ENCODE data around the gene KLHDC7B. TPM values are rescaled to one million over a fixed set of nuclear protein-coding genes. Genes with fewer than 3 reads are reported as not detected.

KLHDC7B gene
- total RNA-seq, 1 donor from 2014 or later, result 0.32 TPM

- H3K9me3 ChIP-seq (ENCODE audit: insufficient read depth, low read depth, low read length), result no peaks in the 10 kb centered on the region
- H3K27me3 Mint-ChIP-seq (ENCODE audit: low read depth, unreplicated experiment), result peaks cover 28% of the 10 kb centered on the region
- no peaks in the 10 kb centered on the region for H3K4me1 ChIP-seq (ENCODE audit: insufficient read depth, low read length)
- FAIRE-seq (no peak), DNase-seq (ENCODE audit: low read depth) (no peak)
- H2AFZ ChIP-seq (ENCODE audit: low read depth, low read length), result no peak overlapping the region
- no peaks in the 10 kb centered on the region for H4K20me1 ChIP-seq (ENCODE audit: insufficient read depth, low read length)
- peaks cover 20% of the 10 kb centered on the region for H3K36me3 Mint-ChIP-seq (ENCODE audit: low read depth, unreplicated experiment)
- no peak overlapping the region for H3K4me2 ChIP-seq (ENCODE audit: low read length)
- peak overlapping the region; percentile 40 for H3K4me3 Mint-ChIP-seq (ENCODE audit: unreplicated experiment)
- H3K27ac ChIP-seq (ENCODE audit: low read depth, low read length), result no peak overlapping the region
- peaks cover 5% of the 10 kb centered on the region for H3K4me1 Mint-ChIP-seq (ENCODE audit: low read depth, unreplicated experiment)
- peaks cover 6% of the 10 kb centered on the region for H3K27me3 ChIP-seq (ENCODE audit: insufficient read depth, low read length)
- H3K4me3 ChIP-seq (ENCODE audit: insufficient read depth, low read depth, low read length), result no peak overlapping the region
- no peaks in the 10 kb centered on the region for H3K79me2 ChIP-seq (ENCODE audit: insufficient read depth, low read length)
- H3K36me3 ChIP-seq (ENCODE audit: insufficient read depth, low read length), result no peaks in the 10 kb centered on the region
- TF ChIP-seq CTCF (IDR thresholded peaks at IDR 0.05; ENCODE audit: insufficient read depth, low read depth, low read length) (no peak), EZH2 (IDR thresholded peaks at IDR 0.05; ENCODE audit: insufficient read depth, low read length) (no peak)
- H3K27ac Mint-ChIP-seq (ENCODE audit: unreplicated experiment), result no peak overlapping the region
- peaks cover 2% of the 10 kb centered on the region for H3K9me3 Mint-ChIP-seq (ENCODE audit: unreplicated experiment)
- no peak overlapping the region for H3K9ac ChIP-seq (ENCODE audit: low read length)
Measured at GRCh38 chr22:50595189-50595588, 49.5 kb downstream of the KLHDC7B start.

GRCh38 chr22:50597097-50597496 lies 51.4 kb downstream of the KLHDC7B start:
- TF ChIP-seq CTCF (IDR thresholded peaks at IDR 0.05; ENCODE audit: insufficient read depth, low read depth, low read length) (no peak), EZH2 (IDR thresholded peaks at IDR 0.05; ENCODE audit: insufficient read depth, low read length) (no peak)
- Histone ChIP-seq H3K27ac (ENCODE audit: low read depth, low read length) (no peak overlapping the region), H3K79me2 (ENCODE audit: insufficient read depth, low read length) (no peaks in the 10 kb centered on the region), H3K9ac (ENCODE audit: low read length) (no peak overlapping the region), H3K36me3 (ENCODE audit: insufficient read depth, low read length) (no peaks in the 10 kb centered on the region), H3K4me1 (ENCODE audit: insufficient read depth, low read length) (no peaks in the 10 kb centered on the region), H4K20me1 (ENCODE audit: insufficient read depth, low read length) (no peaks in the 10 kb centered on the region), H3K27me3 (ENCODE audit: insufficient read depth, low read length) (peaks cover 9% of the 10 kb centered on the region), H3K4me2 (ENCODE audit: low read length) (no peak overlapping the region), H2AFZ (ENCODE audit: low read depth, low read length) (no peak overlapping the region), H3K9me3 (ENCODE audit: insufficient read depth, low read depth, low read length) (no peaks in the 10 kb centered on the region), H3K4me3 (ENCODE audit: insufficient read depth, low read depth, low read length) (no peak overlapping the region)
- Mint-ChIP-seq H3K4me1 (ENCODE audit: low read depth, unreplicated experiment) (peaks cover 7% of the 10 kb centered on the region), H3K27me3 (ENCODE audit: low read depth, unreplicated experiment) (peaks cover 32% of the 10 kb centered on the region), H3K9me3 (ENCODE audit: unreplicated experiment) (peaks cover 2% of the 10 kb centered on the region), H3K36me3 (ENCODE audit: low read depth, unreplicated experiment) (peaks cover 21% of the 10 kb centered on the region), H3K4me3 (ENCODE audit: unreplicated experiment) (no peak overlapping the region), H3K27ac (ENCODE audit: unreplicated experiment) (no peak overlapping the region)
- DNase-seq (ENCODE audit: low read depth) (no peak), FAIRE-seq (no peak)

GRCh38 chr22:50599816-50600455 lies 54.2 kb downstream of the KLHDC7B start:
- Histone ChIP-seq H3K79me2 (ENCODE audit: insufficient read depth, low read length) (no peaks in the 10 kb centered on the region), H3K27me3 (ENCODE audit: insufficient read depth, low read length) (peaks cover 18% of the 10 kb centered on the region), H3K4me1 (ENCODE audit: insufficient read depth, low read length) (no peaks in the 10 kb centered on the region), H3K27ac (ENCODE audit: low read depth, low read length) (no peak overlapping the region), H3K9ac (ENCODE audit: low read length) (no peak overlapping the region), H3K4me2 (ENCODE audit: low read length) (peak overlapping the region; percentile 57), H2AFZ (ENCODE audit: low read depth, low read length) (no peak overlapping the region), H3K9me3 (ENCODE audit: insufficient read depth, low read depth, low read length) (no peaks in the 10 kb centered on the region), H4K20me1 (ENCODE audit: insufficient read depth, low read length) (no peaks in the 10 kb centered on the region), H3K4me3 (ENCODE audit: insufficient read depth, low read depth, low read length) (no peak overlapping the region), H3K36me3 (ENCODE audit: insufficient read depth, low read length) (no peaks in the 10 kb centered on the region)
- peaks cover 24% of the 10 kb centered on the region for H3K36me3 Mint-ChIP-seq (ENCODE audit: low read depth, unreplicated experiment)
- TF ChIP-seq CTCF (IDR thresholded peaks at IDR 0.05; ENCODE audit: insufficient read depth, low read depth, low read length) (no peak), EZH2 (IDR thresholded peaks at IDR 0.05; ENCODE audit: insufficient read depth, low read length) (no peak)
- peaks cover 10% of the 10 kb centered on the region for H3K4me1 Mint-ChIP-seq (ENCODE audit: low read depth, unreplicated experiment)
- DNase-seq (ENCODE audit: low read depth) (no peak), FAIRE-seq (no peak)
- peaks cover 45% of the 10 kb centered on the region for H3K27me3 Mint-ChIP-seq (ENCODE audit: low read depth, unreplicated experiment)
- H3K27ac Mint-ChIP-seq (ENCODE audit: unreplicated experiment), result no peak overlapping the region
- H3K9me3 Mint-ChIP-seq (ENCODE audit: unreplicated experiment), result peaks cover 2% of the 10 kb centered on the region
- peak overlapping the region; percentile 83 for H3K4me3 Mint-ChIP-seq (ENCODE audit: unreplicated experiment)

Data from astrocyte (in vitro differentiated cells and primary cell).